GM04503 (cell line): ENCODE data around the gene GALNT18.

Source experiments
- DNase-seq: peaks from one replicate; pipeline ENCODE4 v3.0.0-alpha.2; 2012; ENCODE audit warnings: low read depth

The GALNT18 gene

DNA sequence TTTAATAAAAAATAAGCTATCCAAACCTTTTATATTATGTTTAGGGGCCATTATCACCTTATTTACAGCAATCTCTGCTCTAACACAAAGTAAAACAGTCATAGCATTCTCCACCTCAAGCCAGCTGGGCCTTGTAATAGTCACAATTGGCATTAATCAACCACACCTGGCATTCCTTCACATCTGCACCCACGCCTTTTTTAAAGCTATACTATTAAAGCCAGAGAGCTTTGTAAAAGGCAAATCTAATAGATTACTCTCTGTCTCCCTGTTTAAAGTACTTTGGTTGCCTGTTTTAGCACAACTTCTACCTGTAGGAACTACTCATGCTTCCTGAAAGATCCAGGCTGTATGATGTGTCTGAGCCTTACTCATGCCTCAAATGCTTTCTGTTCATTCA is 381.8 kb downstream of the GALNT18 start:
- DNase-seq = no peak

DNA sequence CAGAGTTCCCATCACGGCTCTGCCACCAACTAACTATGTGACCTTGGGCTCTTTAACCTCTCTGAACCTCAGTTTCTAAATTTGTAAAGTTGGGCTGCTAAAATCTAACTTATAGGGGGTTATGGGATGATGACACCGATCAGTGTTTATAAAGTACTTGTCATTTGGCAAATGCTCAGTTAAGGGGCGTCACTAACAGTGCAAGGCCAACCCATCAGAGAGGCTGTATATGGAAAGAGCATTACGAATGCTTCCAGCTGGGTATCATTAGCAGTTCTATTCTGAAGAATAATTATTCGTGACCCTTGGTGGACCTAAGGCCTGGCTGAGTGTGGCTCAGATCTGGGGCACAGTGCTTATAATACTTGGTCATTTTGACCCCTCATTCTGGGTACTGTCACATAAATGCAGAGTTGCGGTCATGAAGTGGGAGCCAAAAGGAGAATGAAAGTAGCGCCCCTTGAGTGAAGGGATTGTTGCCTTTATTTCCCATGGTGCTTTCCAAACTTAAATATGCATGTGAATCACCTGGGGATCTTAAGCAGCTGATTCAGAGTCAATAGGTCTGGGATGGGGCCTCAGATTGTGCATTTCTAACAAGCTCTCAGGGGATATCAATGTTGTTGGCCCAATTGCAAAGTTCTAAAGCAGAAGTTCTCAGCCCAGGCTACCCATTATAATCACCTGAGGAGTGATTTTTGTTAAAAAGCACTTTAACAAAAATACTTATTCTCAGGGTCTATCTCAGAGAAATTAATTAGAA is 384.6 kb downstream of the GALNT18 start:
- no peak for DNase-seq

DNA sequence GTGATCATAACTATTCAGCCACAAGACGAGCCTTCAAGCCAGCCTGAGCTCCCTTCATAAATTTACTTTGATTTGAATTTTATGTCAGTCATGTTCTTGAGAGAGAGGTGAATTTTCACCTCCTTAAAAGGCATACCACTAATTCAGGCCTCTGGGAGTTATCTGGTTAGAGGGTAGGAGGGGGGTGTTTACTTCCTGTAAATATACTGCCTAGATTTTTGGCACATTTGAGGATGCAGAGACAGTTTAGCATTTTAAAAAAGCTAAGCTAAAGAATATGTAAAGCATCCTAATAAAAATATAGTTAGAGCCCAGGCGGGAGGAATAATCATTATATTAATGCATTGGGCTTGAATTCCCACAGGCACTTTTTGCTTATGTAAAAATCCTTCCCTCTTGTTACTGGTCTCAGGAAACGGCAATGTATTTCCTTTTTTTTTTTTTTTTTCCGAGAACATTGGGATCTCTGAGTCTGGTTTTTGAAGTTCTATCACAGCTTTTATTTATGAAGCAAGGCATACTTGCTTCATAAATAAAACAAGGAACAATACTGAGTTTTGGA is 385.2 kb downstream of the GALNT18 start:
- DNase-seq = no peak

DNA sequence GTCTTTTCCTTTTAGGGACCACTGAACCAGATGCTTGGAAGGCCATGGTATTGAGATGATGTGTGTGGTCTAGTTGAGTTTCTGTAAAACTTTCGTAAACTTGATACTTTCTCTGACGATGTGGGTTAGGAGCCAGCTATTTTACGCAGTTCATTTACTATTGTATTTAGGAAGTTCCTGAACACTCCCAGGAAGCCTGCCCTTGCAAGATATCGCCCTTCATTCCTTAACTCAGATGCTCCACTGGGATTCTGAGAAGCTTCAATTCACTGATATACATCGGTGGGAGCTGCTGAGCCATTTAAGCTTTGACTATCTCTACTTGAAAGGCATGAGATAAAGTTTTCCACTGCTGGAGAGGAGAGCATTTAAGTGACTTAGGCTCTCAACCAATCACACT is 390.0 kb downstream of the GALNT18 start:
- DNase-seq = no peak

DNA sequence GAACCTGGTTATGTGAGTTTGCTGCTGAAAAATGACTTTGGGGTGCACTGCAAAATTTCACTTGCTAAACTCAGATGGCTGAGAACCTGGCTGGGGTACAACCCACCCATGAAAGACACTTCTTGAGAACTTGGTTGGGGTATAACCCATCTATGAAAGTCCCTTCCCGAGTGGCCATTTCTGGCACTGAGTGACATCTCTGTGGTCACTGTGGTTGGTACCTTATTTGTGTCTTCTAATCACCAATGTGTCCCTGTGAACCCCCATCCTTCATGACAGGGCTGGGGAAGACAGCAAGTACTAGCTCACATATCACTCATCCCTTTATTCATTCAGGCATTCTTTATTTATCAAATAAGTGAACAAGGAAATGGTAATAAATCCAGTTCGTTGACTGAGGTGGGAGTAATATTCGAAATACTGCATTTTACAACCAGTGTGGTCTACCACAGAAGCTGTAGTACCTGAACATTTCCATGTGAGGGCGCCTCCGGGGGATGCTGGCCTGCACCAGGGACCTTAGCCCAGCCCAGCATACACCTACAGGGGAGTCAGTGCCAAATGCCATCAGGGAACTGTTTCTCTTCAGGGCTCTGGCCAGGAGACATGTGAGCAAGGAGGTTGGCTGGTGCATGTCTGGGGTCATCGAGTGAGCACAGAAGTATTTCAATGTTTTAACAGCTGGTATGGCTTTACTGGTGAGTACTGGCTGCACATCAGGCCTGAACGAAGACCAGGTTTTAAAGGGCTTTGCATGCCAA is 390.8 kb downstream of the GALNT18 start:
- no peak for DNase-seq

DNA sequence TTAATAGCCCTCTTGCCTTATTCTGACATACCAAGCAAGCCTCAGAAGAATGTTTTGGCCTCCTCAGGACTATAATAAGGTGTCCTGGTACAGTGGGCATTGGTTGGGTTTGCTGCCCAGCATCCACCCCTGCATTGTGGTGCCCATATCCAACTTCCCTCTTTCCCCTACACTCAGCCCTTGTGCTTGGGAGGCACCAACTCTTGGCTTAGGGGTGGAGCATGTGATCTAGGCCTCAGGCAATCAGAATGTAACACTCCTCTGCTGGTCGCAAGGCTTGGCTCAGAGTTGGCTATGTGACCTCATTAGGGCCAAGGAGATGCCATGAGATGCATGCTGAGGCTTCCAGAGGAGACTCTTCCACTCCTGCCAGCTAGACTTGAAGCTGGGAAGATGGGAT is 391.7 kb downstream of the GALNT18 start:
- no peak for DNase-seq

DNA sequence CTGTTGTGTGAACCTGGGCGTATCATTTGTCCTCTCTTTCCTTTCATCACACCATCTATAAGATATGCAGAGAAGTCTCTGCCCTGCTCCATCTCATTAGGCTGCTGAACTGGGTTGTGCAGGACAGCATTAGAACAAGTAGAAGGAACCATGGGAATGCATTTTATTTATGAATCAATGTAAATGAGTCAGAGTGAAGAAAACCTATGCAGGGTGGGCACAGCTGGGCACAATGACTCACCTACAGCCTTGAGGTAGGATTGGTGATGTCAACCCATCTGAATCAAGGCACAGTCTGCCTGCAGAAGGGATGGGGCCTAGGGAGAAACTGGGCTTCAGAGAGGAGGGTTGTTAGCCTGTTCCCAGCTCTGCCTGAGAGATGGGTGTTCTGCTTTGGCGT is 392.2 kb downstream of the GALNT18 start:
- no peak for DNase-seq

DNA sequence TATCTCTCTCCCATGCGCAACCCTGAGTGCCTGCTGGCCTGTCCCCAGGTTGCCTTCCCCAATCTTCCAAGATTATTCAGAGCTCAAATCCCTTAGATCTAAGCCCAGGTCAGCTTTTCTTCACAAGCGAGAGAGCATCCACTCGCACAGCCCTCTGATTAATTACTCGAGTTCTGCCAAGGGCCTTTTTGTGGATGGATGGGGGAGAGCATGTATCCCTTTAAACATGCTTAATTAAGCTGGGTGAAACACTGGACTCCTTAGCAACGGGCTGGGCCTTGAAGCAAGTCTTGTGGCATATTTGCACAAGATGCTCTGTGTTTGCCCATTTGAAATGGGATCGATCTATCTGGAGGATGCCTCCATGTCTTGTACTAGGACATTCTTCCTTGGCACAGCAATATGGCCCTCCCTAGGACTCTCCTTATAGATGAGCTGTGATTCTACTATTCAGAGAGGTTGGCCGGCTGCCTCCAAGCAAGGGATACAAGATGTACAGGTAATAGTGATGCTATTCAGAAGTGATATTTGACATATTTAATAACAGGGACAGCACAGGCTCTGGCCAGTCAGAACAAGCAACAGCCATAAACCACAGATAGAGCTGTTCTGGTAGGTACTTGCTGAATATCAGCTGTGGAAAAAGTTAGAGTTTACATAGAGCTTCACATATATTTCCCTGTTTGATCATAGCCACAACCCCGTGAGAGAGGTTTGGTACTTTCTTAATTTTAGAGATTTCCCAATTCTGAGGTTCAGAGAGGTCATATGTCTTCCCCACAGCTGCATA is 394.3 kb downstream of the GALNT18 start:
- DNase-seq = no peak
